G401.6 (cell line): Measurements from ENCODE around the gene SPECC1L.
A peak's percentile ranks its signal among the peaks of the same experiment; 100 is the strongest.
"Not testable (repeated sequence)": the region's sequence is repeated elsewhere in the genome, so short reads cannot be mapped to it uniquely, and the experiment has no call there.

Source experiments
- FAIRE-seq: peaks from 2 replicates; lab custom pipeline; 2012; peaks lifted over from hg19 to GRCh38; lab: Jason Lieb, UNC

SPECC1L gene

DNA sequence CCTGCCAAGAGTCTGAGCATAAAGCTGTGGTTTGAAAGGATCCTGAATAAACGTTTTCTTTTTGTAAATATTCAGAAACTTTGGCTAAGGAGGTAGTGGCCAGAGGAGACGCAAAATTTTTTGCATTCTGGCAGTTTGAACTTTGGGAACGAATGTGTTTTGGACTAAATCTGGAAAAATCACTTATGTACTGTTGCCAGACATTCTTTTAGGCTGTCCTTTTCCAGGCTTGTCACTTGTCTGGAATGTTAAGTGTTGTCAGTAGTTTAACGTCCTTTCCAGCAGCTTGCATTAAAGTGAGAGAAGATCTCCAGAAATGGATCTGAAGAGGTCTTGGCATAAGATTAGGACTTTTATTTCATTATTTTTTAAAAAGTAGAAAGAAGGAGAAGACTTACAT lies 18.5 kb downstream of the SPECC1L start:
- FAIRE-seq: no peak

DNA sequence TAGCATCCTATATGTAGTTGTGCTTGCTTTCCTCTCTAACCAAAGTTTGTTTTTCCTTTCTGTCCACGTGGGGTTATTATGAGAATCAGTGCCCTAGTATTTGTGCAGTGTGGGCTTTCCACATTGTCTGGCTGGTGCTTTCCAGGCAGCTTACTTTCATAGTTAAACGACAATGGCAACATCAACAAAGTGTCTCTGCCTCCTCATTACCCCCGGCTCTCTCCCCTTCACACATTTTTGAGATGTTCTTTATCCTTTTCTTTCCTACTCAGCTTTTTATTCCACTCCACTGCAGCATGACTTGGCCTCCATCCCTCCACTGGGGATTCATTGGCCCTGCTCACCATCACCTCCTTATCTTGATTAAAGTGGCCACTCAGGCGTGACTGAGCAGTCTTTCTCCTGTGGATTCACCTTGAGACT lies 19.1 kb downstream of the SPECC1L start:
- no peak for FAIRE-seq

DNA sequence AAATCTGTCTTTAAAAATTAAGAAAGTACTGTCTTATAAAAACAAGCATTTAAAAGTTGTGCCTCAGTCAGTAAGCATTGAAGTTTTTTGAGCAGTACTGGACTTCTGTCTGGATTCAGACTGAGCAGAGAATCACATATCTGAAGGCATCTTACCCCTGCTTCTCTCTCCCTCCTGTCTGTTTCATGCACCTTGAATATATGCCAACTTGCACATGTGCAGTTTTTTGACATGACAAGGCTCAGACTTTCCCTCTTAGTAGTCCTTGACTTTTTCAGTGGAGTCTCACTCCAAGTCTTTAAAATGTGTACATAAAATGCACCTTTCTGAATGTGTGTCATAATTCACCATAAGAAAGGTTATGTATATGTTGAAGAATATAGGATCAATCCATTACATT lies 19.8 kb downstream of the SPECC1L start:
- no peak for FAIRE-seq

DNA sequence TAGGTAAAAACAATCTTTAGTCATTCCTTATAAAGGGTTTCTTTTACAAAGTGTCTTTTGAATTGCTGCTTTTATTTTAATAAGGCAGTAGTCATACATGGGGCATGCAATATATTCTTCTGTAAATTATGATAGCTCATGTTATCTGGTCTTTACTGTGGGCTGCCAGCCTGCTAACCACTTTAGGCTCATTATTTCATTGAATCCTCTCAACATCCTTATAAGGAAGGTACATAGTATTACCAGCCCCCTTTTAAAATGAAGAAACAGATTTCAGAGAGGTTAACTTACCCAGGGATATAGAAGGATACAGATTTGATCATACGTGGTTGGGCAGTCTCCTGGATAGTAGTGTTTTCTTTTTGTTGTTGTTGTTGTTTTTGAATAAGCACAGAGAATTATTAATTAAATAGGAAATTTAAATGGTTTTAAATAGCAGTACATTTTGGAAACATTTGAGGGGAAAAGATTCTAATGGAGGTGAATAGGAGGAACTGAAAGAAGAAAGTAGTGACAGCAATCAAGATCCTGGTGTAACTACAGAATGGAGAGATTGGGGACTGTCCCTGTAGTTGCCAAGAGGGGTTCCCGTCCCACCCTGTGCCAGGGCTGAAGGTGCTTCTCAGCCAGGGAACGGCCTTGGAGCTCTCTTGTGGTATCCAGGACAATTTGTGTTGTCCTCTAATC lies 21.0 kb downstream of the SPECC1L start:
- FAIRE-seq: no peak

DNA sequence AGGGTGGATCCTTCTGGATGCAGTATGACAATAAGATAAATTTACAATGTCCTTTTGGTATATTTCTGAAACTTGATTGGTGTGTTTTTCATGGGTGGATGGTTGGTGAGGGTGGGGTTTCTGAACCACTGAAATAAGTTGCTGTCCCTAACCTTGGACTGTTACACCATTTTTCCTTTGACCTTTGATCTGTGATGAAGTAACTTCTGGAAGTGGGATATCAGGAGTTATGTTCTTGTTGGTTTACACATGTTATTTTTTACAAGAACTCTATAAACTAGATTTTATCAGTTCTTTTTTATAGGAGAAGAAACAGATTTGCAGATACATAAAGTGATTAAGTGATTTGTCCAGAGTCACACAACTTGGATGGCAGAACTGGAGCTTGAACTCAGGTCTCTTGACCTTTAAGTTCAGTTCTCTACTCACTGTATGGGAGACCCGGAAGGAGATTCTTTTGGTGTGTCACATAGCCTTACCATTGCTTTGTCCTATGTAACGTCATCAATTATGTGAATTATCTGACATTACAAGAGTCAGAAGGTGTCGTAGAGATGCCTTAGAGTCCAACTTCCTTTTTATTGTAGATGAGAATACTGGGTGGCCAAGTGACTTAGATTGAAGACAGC lies 21.7 kb downstream of the SPECC1L start:
- FAIRE-seq: not testable (repeated sequence)

GRCh38 chr22:24294913-24295312 lies 24.3 kb downstream of the SPECC1L start:
- not testable (repeated sequence) for FAIRE-seq

GRCh38 chr22:24298497-24299155 lies 28.0 kb downstream of the SPECC1L start:
- FAIRE-seq: peak; percentile 3

DNA sequence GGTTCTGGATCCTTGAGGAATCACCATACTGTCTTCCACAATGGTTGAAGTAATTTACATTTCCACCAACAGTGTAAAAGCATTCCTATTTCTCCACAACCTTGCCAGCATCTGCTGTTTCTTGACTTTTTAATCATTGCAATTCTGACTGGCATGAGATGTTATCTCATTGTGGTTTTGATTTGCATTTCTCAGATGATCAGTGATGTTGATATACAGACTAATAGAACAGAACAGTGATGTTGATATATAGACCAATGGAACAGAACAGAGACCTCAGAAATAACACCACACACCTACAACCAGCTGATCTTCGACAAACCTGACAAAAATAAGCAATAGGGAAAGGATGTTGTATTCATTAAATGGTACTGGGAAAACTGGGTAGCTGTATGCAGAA lies 29.9 kb downstream of the SPECC1L start:
- FAIRE-seq: not testable (repeated sequence)

- no peak for FAIRE-seq
These were observed 32.0 kb downstream of the SPECC1L start for GRCh38 chr22:24302591-24302990.

GRCh38 chr22:24303007-24303406 lies 32.4 kb downstream of the SPECC1L start:
- FAIRE-seq: no peak

DNA sequence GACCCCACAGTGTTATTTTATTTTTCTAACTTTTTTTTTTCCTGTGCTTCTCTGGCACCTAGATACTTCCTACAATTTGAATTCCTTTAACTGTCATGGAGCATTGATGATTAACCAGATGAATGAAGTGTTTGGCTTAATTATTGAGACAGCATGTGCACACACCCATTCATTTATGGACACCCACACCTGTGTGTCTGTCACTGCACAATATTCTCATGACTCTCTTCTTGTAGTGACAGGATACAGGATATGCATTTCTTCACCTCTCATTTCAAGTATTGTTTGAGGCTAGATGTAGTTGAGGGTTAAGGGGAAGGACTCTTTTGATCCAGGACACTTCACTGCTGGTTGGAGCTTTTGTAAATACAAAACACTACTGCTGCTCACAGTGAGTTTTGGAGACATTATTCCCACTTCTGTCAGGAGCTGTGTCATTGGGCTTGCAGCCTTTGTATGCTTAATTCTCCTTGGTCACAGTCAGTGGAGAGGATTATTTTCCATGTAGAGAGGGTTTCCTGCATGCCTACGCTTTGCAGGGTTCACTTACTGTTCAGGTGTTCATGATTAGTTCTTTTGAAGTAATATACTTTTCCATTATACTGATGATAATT lies 33.5 kb downstream of the SPECC1L start:
- FAIRE-seq: no peak

GRCh38 chr22:24305260-24305692 lies 34.6 kb downstream of the SPECC1L start:
- FAIRE-seq: no peak

- no peak for FAIRE-seq
These were observed 40.3 kb downstream of the SPECC1L start for GRCh38 chr22:24310969-24311368.

DNA sequence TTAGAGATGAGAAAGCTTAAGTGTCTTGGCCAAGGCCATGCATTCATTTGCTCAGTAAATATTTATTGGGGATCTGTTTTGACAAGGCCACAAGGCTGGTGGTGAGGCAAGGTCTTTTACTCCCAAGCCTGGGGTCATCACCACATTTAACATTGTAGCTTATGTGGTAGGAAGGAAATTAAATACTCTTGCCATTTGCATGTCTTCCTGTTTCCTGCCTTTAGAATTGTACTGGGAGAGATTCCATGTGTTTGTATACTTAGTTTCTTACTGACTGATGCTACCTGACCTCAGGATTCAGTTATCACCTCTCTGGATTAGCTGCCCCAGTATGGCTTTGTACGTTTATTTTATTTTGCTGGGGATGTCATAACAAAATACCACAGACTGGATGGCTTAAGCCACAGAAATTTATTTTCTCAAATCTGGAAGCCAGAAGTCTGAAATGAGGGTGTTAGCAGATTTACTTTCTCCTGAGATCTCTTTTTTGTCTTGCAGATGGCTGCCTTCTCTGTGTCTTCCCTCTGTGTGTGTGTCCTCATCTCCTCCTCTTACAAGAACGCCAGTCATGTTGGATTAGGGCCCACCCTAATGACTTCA lies 44.8 kb downstream of the SPECC1L start:
- no peak for FAIRE-seq

DNA sequence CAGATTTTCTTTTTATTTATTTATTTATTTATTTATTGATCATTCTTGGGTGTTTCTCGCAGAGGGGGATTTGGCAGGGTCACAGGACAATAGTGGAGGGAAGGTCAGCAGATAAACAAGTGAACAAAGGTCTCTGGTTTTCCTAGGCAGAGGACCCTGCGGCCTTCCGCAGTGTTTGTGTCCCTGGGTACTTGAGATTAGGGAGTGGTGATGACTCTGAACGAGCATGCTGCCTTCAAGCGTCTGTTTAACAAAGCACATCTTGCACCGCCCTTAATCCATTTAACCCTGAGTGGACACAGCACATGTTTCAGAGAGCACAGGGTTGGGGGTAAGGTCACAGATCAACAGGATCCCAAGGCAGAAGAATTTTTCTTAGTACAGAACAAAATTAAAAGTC lies 45.6 kb downstream of the SPECC1L start:
- not testable (repeated sequence) for FAIRE-seq

GRCh38 chr22:24317511-24317910 lies 46.9 kb downstream of the SPECC1L start:
- FAIRE-seq: not testable (repeated sequence)

GRCh38 chr22:24319451-24319850 lies 48.8 kb downstream of the SPECC1L start:
- no peak for FAIRE-seq

DNA sequence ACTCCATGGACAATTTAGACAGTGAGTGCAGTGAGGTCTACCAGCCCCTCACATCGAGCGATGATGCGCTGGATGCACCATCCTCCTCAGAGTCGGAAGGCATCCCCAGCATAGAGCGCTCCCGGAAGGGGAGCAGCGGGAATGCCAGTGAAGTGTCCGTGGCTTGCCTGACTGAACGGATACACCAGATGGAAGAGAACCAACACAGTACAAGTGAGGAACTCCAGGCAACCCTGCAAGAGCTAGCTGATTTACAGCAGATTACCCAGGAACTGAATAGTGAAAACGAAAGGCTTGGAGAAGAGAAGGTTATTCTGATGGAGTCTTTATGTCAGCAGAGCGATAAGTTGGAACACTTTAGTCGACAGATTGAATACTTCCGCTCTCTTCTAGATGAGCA lies 51.4 kb downstream of the SPECC1L start:
- FAIRE-seq: no peak

- FAIRE-seq: no peak
These were observed 51.9 kb downstream of the SPECC1L start for GRCh38 chr22:24322522-24322921.

DNA sequence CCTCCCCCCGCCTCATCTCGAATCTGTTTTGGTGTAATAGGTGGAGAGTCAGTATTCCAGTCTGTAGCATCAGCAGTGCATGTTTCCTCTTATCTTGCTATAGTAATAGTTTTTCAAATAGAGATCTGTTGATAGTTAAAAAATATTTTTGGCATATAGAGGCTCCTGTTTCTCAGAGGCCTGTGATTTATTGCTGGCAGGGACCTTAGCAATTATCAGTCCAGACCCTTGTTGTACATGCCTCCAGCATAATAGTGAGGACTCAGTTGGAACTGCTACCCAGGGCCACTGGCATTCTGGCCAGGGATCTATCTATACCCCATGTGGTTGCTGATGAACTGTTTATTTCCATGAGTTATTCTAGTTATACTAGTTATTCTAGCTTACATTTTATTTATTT lies 52.6 kb downstream of the SPECC1L start:
- FAIRE-seq: no peak

GRCh38 chr22:24323695-24324094 lies 53.1 kb downstream of the SPECC1L start:
- no peak for FAIRE-seq

GRCh38 chr22:24324137-24324536 lies 53.5 kb downstream of the SPECC1L start:
- FAIRE-seq: no peak
